ENCODE results near the gene GJA3.
A peak's percentile ranks its signal among the peaks of the same experiment; 100 is the strongest.

The GJA3 gene

GRCh38 chr13:20160306-20161274 is at the start of gene GJA3:
Gene GJA3 (minus strand): TSS chr13:20161052. CDS start chr13:20143288, 17,764 bp downstream.
- H3K27ac ChIP-seq, result no peak within 1 kb of the TSS
- no peak for TF ChIP-seq ZFX (IDR thresholded peaks at IDR 0.05; ENCODE audit: borderline replicate concordance)
- TF ChIP-seq, protein P1, sequence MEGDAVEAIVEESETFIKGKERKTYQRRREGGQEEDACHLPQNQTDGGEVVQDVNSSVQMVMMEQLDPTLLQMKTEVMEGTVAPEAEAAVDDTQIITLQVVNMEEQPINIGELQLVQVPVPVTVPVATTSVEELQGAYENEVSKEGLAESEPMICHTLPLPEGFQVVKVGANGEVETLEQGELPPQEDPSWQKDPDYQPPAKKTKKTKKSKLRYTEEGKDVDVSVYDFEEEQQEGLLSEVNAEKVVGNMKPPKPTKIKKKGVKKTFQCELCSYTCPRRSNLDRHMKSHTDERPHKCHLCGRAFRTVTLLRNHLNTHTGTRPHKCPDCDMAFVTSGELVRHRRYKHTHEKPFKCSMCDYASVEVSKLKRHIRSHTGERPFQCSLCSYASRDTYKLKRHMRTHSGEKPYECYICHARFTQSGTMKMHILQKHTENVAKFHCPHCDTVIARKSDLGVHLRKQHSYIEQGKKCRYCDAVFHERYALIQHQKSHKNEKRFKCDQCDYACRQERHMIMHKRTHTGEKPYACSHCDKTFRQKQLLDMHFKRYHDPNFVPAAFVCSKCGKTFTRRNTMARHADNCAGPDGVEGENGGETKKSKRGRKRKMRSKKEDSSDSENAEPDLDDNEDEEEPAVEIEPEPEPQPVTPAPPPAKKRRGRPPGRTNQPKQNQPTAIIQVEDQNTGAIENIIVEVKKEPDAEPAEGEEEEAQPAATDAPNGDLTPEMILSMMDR (IDR thresholded peaks at IDR 0.05), result no peak

DNA sequence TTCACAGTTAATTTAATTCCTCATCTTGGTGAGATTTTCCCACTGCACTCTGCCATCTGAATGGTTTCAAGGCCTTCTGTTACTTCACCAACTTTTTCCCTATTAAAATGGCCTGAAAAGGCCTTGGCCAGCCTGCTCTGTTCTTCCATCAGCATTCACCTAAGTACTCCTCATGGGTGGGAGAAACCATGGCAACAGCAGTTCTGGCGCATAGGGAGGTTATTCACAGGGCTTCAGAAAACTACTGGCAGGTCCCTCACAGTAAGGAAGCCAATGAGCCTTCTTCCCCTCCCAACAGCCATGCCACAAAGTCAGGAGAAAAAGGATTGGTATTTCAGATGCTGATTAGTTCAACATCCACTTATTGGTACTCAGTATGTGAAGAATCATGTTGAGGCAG is 49.1 kb upstream of the GJA3 start:
- TF ChIP-seq, protein P1 (IDR thresholded peaks at IDR 0.05), result no peak
- no peak for TF ChIP-seq ZFX (IDR thresholded peaks at IDR 0.05; ENCODE audit: borderline replicate concordance)

DNA sequence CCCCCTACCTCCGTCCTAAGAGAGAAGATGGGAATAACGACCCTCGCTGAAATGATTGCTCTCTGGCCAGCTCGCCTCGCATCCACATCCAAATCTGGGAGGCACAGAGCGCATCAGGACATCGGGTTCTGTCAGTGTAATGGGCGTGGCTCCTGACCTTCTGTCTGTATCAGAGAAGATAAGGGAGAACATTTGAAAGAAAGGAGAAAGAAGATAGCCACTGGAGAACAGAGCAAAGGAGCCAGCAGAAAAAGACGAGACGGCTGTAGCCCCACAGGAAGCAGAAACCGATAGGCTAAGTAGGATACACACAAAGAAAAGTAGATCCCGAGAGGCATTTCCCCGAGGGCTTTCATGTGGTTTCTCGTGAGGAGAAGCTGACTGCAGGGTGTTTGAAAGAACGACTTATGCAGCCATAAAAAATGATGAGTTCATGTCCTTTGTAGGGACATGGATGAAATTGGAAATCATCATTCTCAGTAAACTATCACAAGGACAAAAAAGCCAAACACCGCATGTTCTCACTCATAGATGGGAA is 45.9 kb upstream of the GJA3 start:
- TF ChIP-seq ZFX (IDR thresholded peaks at IDR 0.05; ENCODE audit: borderline replicate concordance), result no peak
- no peak overlapping the region for H3K27ac ChIP-seq

More for the DNA sequence above, 49.1 kb upstream of the GJA3 start:
- no peak overlapping the region for H3K27ac ChIP-seq

GRCh38 chr13:20206065-20206697 is 45.3 kb upstream of the GJA3 start:
- no peak for TF ChIP-seq ZFX (IDR thresholded peaks at IDR 0.05; ENCODE audit: borderline replicate concordance)
- TF ChIP-seq, protein P1 (IDR thresholded peaks at IDR 0.05), result no peak

DNA sequence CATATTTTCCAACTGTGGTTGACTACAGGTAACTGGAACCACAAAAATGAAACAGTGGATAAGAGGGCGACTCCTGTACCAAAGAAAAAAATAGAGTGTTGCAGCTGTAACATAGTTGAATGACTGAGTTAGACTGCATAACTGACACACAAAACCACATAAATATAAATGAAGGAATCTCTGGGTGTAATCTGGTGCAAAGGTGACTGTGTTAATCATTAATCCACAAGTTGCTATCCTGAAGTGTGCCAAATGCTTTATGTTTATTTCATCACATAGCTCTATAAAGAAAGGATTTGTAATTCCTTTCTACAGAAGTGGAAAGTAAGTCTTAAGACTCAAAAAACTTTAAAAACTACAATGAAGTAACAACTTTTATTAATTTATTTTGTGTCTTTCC is 37.9 kb upstream of the GJA3 start:
- no peak overlapping the region for H3K27ac ChIP-seq
- TF ChIP-seq ZFX (IDR thresholded peaks at IDR 0.05; ENCODE audit: borderline replicate concordance), result no peak
- TF ChIP-seq, protein P1 (IDR thresholded peaks at IDR 0.05), result no peak

More at GRCh38 chr13:20206065-20206697, 45.3 kb upstream of the GJA3 start:
- no peak overlapping the region for H3K27ac ChIP-seq

DNA sequence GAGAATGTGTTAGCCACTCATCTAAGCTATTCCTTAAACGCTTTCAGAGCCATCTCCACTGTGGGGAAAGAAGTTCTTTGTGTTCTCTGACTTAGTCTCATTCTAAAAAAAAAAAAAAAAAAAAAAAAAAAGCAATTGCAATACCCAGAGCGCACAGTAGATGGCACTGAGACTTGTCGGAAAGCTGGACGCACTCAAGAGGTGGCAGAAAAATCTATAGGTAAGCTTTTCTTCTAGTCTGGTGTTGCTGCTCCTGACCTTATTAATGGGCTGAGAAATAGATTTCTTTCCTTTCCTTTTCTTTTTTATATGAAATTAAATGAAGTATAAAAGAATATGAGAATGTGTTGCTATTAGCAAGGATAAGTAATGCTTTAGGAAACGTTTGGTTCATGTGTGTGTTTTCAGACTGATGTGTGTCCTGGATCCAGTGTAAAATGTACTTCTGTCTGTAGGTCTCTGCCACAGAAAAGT is 36.5 kb upstream of the GJA3 start:
- no peak overlapping the region for H3K27ac ChIP-seq
- TF ChIP-seq ZFX (IDR thresholded peaks at IDR 0.05; ENCODE audit: borderline replicate concordance), result no peak
- TF ChIP-seq, protein P1 (IDR thresholded peaks at IDR 0.05), result peak; percentile 90

DNA sequence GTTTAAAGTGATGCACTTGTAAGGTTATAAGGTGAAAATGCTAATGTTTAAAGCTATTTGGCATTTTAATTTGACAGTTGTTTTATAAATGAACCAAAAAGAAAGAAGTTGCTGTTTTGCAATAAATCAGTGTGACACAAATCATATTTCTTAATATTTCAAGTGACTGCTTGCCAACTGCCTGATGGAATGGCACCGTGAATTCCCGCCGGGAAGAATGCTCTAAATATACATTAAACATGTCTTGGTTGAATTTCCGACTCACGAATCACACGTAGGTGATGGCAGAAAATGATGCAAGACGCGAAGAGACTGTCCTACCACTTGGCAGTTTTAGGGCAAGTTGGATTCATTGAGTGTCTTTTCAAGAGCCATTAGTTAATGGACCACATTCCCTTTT is 34.9 kb upstream of the GJA3 start:
- TF ChIP-seq ZFX (IDR thresholded peaks at IDR 0.05; ENCODE audit: borderline replicate concordance), result no peak
- TF ChIP-seq, protein P1 (IDR thresholded peaks at IDR 0.05), result no peak

More for the DNA sequence above, 34.9 kb upstream of the GJA3 start:
- H3K27ac ChIP-seq, result no peak overlapping the region
